GM18498 (cell line): ENCODE results near the gene ADD1.
"Not testable (repeated sequence)": the region's sequence is repeated elsewhere in the genome, so short reads cannot be mapped to it uniquely, and the experiment has no call there.

Source experiments
- ATAC-seq: cut with Tn5 transposase; IDR thresholded peaks from one replicate; pipeline ENCODE4 v1.9.1; 2021; ENCODE audit warnings: mild to moderate bottlenecking, moderate library complexity; ENCODE audit not compliant: unreplicated experiment

The ADD1 gene

DNA sequence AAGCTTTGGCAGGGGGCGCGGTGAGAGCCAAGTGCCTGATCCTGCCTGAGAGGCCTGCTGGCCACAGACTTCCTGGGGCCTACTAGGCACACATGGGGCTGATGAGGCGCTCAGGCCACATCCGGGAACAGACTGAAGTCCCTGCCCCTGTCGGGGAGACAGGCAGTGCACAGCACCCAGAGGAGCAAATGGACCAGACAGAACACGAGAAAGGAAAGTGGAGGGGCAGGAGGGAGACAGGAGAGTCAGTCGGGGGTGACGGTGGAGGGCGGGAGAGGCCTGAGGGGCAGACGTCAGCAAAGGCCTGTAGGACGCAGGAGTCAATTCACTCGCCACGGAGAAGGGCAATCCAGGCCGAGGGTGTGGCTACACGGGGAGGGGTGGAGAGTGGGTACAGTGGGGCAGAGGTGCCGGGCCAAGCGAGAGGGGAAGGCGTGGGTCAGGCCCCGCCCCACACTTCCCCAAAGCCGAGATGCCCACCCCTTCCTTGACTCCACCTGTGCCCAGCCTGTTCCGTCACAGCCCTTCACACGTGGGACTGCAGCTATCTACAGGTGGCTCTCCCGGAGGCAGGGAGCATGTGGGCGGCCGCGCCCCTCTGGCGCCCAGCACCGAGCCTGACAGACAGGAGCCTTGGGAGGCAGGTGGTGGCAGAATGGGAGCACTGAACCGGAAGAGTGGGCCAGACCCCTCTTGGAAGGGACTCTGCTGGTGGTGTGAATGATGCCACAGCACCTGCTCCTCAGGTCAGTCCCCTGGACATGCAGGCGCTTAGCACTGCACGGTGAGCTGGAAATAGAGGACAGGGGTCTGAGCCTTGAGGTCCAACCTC is 99.1 kb downstream of the ADD1 start:
- ATAC-seq: no peak

DNA sequence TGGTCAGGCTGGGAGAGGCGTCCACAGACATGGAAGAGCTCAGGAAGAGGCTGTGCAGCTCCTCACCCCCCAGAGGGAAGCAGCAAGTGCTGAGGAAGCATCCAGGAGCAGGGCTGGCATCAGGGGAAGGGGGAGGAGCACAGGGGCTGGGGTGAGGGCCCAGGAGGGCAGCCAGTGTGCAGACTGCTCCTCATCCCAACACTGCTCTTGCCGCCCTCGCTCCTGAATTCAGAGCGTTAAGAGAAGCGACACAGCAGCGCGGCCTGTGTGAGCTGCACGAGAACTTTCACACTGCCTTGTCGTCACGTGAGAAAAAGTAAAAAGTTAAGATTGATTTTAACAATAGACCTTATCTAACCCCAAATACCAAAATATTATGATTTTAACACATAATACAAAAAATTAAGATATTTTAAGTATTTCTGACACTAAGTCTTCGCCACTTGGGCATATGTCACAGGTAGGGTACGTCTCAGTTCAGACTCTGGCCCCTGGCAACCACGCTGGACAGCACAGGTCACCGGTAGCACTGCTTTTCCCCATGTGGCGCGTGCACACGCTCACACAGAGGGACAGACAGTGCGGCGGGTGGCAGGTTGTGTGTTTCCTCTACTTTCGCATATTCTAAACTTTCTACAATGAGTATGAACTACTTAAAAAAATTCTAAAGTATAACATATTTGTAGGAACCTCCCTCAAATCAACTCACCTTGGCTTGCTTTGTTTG is 99.9 kb downstream of the ADD1 start:
- ATAC-seq: no peak

DNA sequence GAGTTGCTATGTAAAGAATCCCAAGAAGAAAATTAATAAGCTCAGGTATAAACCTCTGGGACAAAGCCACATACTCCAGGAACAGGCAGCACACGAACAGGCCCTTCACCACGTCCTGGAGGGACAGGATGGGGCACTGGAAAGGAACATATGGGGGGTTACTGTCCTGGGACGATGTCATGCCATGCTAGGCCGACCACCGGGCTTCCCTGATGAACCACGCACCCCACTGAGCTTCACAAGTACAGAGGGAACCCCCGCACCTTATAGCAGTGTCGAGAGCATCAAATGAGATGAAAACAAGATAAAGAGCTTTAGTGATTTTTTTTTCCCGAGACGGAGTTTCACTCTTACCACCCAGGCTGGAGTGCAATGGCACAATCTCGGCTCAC is 100.4 kb downstream of the ADD1 start:
- ATAC-seq: no peak

DNA sequence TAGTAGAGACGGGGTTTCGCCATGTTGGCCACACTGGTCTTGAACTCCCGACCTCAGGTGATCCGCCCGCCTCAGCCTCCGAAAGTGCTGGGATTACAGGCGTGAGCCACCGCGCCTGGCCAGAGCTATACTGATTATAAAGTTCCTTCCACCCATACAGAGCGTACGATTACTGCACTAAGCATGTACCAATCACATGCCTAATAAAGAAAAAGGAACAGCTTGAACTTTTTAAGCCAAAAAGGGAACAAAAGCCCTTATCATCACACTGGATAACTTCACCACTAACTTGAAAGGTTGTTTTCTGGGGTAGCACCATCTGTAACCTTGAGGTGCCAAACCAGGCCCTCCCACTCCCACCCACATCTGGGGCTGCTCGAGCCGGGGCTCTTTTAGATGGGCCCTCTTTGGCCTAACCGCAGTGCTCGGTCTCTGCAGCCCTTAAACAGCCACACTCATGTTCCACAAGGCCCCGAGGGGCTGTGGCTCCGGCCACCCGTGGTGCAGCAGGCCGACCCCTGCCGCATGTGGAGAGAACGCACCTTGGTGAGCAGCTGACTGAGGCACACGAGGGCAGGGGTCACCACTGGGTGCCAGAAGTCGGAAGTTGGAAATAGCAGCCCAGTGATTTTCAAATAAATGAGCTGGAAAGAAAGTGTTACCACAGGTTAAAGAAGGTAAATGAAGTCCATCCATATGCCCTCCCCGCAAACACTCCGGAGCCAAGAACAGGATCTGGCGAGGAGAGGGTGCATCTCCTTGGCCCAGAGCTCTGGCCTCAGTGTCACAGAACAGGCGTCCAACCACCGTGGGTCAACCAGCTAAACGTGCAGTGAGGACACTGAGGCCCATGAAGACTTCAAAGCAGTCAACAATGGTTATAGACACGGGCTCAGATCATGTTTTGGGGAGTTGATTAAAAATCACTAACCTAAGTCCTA is 101.2 kb downstream of the ADD1 start:
- ATAC-seq: no peak

DNA sequence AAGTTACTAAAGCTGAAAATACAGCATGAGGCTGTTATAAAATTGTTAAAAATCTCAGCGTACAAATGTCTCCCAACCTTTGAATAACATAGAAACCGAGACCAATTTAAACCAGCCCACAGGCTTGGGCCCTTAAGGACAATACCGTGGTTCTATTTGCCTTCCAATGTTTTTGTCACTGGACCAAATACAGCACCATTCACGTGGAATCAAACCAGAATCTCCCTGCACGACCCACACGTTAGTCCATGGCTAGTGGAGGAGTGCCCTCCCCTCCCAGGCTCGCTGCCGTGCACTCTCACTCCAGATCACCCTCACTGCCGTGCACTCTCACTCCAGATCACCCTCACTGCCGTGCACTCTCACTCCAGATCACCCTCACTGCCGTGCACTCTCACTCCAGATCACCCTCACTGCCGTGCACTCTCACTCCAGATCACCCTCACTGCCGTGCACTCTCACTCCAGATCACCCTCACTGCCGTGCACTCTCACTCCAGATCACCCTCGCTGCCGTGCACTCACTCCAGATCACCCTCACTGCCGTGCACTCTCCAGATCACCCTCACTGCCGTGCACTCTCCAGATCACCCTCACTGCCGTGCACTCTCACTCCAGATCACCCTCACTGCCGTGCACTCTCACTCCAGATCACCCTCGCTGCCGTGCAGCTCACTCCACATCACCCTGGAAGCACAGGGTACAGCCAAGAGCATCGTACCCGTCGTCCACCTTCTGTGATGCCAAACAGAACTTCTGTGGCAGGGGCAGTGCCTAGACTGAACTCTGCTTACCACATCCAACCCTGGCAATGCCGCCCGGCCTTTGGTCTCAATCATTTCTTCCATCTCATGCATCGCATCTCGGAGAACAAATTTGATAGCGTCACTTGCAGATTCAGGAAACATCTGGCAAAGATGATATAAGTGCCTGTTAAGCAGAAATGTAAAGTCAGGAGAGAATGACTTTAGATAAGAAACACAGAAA is 102.3 kb downstream of the ADD1 start:
- ATAC-seq: not testable (repeated sequence)

DNA sequence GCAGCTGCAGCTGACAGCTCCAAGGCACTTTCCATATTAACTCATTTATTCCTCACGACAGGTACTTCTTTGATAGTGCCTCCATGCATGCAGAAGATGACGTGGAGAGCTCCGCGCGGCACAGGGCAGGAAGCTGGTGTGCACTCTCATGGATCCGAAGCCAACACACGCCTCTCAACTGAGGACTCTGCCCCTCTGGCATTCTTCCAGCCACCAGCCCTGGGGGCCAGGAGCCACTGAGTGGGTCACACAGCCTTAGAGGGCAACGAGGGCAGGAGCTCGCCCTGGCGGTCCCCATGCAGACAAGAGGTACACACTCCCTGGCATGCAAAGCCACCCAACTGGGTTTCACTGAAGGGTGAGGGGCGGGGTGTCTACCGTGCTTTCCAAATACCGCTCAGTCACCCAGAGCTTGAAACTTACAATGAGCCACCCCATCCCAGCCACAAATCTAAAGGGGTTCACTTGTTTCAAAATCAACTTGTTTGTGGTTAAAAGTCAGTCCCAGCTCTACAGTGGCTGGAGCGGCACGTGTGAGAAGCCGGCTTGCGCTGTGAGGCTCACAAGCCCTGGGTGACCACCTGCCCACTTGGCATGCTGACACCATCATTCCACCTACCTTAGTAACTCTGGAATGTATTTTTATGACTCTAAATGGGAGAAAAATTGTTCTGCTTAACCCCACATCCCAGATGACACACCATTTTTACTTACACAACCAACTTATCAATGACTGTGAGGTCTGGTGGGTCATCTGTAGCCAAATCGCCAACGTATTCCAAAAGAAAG is 103.4 kb downstream of the ADD1 start:
- ATAC-seq: no peak

DNA sequence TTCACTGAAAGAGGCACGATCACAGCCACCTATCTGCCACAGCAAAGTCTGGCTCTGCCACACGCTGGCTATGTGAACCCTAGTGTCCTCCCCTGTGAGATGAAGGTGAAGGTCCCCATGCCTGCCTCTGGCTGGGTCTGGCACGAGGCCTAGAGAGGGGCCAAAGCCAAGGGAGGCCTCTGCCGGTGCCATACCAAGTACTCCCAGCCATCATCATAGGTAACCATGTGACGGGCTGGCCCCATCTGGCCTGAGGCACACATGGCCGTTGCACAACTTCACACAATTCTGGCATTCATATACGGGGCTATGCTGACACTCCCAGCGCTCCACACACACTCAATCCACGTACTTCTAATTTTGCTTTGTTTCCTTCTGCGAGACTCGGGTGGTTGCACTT is 104.3 kb downstream of the ADD1 start:
- no peak for ATAC-seq

DNA sequence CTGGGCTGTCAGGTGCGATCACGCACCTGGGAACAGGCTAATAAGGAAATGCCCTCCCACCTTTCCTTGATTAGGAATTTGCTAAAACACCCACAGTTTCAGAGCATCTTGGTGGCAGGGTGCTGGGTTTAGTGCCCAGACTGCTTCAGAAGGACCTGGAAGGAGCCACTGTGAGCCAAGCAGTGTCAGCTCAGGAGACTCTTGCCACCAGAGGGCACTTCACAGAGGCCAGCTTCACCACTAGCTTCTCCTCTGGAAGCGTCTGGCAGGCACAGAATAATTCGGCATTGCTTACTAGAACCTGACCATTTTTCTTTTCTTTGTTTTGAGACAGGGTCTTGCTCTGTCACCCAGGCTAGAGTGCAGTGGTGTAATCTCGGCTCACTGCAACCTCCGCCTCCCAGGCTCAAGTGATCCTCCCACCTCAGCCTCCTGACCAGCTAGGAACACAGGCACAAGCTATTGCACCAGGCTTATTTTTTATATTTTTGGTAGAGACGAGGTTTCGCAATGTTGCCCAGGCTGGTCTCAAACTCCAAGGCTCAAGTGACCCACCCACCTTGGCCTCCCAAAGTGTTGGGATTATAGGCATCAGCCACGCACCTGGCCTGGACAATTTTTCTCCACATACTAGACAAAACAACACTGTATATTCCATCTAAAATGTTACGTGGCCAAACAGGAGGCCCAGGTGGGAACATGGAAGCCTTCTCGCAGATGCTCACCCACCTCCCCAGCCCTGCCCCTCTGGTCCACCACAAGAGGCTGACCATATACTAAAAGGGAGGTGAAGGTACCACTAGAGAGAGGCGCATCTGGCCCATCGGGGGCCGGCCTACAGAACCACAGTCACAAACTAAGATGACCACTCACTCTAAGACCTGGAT is 105.5 kb downstream of the ADD1 start:
- ATAC-seq: no peak

DNA sequence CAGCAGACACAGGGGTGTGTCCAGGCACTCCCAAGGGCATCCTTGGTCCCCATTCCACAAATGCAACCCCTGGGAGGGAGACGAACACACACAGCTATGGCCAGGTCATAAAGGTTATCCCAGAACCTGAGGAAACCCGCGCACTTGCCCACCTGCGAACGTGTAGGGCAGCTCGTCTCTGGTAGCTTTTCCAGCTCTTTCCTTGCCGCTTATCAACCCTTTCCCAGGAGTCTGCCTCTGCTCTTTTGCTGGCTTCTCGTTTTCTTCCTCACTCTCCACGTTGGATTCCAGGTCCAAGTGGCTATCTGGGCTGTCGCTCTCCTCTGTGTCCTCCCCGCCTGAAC is 106.1 kb downstream of the ADD1 start:
- no peak for ATAC-seq

DNA sequence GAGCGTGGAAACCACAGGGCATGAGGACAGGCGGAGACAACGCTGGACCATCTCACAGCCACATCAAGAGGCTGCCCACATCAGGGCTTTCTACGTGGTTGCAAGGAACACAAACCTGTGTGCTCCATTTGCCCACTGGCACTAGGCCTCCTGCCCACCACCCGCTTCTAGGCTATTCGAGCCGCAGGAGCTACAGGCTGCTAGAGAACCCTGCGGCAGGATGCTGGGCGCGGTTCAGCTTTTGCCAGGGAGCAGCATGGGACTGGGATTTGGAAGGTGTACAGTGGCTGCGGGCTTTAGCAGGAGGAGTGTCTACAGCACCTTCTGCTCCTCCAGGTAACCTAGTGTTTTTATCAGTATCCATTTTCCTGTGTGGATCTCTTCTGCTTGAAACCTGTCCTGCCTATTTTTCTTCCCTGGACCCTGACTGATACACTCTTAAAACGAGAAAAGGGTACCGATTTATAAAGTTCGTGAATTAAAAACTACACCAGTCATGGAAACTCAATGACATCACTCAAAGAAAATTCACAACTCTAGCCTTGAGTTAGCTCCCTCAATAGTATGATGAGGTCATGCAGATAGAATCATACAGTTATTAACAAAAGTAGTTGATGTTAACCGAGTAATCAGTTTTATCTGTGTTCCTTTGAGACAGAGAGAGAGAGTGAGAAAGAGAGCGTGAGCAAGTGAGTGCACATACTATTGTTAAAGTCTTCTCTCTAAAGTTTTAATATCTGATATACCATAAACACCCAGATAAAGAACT is 106.8 kb downstream of the ADD1 start:
- no peak for ATAC-seq

DNA sequence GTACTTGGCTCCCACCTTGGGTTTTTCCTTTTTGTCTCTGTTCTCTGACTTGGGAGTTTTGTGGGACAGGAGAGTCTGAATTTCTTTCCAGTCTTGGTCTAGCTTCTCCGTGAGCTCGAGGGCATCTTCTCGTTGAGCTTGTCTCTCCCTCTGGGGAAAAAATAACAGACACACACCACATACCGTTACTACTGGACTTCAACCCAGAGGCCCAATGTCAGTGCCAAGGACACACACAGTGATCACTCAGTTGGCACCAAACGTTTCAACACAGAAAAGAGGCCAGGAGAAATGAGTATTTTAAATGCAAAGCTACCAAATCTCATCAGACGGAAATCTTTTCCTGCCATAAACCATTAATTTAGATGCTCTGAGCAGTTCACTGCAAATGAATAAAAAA is 109.9 kb downstream of the ADD1 start:
- ATAC-seq: no peak

DNA sequence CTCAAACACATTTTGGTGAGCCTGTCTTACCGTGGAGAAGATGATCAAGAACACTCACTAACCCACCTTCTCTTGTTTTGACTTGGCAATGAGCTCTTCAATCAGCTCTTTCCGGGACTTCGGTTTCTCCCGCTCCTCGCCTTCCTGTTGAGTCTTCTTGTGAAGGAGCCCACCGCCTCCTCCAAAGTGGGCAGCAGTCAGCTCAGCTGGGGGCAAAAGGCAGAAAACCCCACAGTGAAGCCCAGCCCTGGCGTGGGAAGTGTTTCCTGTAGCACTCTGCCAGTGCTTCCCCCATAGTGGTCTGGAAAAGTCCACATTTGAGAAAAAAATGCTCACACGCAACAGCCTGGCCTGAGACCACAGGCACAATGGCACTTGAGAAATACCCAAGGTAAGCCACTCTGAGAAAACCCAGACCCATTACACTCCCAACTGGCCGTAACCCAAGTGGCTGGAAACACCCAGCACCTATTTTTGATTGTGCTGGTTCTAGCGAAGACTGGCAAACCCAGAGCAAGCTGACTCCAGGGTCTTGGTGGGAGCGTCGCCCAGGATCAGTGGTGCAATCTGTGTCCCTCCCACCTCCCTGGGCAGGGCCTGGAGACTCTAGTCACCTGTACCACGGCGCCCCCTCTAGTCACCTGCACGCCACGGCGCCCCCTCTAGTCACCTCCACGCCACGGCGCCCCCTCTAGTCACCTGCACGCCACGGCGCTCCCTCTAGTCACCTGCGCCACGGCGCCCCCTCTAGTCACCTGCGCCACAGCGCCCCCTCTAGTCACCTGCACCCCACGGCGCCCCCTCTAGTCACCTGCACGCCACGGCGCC is 110.9 kb downstream of the ADD1 start:
- no peak for ATAC-seq

DNA sequence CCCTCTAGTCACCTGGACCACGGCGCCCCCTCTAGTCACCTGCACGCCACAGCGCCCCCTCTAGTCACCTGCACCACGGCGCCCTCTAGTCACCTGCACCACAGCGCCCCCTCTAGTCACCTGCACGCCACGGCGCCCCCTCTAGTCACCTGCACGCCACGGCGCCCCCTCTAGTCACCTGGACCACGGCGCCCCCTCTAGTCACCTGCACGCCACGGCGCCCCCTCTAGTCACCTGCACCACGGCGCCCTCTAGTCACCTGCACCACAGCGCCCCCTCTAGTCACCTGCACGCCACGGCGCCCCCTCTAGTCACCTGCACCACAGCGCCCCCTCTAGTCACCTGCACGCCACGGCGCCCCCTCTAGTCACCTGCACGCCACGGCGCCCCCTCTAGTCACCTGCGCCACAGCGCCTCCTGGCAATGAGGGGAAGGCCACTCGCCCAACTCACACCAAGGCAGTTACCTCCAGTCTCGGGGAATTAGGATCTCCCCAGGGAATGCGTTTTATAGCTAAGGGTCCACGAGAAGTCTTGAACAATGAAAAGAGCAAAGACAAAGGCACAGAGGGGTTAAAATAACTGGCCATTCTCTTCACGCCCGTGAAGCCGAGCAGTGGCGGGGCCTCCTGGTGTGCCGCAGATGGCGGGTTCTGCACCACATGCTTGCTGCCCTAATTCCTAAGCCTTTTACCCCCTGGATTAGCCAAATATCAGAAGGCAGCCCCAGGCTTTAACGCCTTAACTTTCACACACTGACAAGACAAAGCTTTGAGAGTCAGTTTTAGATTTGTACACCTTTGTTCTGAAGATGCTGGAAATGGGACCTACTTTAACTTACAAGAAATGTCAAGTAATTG is 111.8 kb downstream of the ADD1 start:
- ATAC-seq: not testable (repeated sequence)

DNA sequence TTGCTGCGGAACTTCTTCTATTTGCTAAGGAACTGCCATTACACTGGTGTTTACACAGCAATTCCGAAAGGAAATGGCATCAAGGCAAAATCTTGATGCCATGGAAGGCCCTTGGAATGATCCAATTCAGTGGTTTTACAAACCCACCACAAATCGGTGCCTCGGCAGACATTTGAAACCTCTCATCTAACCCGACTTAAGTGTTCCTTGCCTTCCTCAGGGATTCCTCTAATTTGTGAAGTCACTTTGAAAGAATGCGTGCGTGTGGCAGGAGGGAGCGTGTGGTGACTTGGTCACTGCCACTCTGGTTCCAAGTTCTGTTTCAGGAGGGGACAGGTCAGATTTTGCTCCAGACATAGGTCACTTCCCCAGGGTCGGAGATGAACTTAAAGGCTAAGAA is 114.8 kb downstream of the ADD1 start:
- ATAC-seq: no peak

DNA sequence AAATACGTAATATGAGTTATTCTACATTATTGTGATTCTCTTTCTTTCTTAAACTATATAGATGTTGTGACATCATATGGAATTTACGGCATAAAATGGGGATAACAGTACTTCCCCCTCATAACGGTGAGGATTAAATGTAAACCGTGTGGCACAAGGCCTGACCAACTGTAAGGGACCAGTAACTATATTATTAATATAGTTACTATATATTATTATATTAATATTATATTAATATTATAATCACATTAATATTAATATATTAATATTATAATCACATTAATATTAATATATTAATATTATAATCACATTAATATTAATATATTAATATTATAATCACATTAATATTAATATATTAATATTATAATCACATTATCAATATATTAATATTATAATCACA is 116.8 kb downstream of the ADD1 start:
- ATAC-seq: not testable (repeated sequence)

DNA sequence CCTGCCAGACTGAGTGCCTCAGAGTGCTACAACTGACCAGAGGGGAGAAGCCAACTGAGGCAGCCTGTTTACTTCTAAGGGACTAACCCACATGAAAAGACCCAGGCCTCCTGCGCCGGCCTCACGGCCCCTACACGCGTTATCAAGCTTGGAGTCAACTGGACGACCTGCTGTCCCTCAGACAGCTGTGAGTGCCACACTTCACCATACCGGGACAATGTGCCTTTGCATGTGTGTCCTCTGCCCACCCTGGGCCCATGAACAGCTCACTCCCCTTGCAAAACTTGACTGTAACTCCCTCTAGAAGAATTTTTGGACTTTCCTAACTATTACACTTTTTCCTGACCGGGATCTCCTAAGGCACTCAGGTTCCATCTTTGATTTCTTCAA is 117.8 kb downstream of the ADD1 start:
- no peak for ATAC-seq
